Mesenchymal stem cell (in vitro differentiated cells and primary cell): ENCODE data around the gene CNP.
A peak's percentile ranks its signal among the peaks of the same experiment; 100 is the strongest.

Source experiments
- DNase-seq: peaks from one replicate; pipeline ENCODE4 v3.0.0-alpha.2; 2013
- H2AFZ ChIP-seq: one replicate; pipeline ENCODE4 v1.6.1; 2013; ENCODE audit warnings: low read depth, mild to moderate bottlenecking, control low read depth, inconsistent platforms, low read length, moderate library complexity
- H2AK5ac ChIP-seq: 2 replicates; pipeline ENCODE4 v1.6.1; 2013; ENCODE audit warnings: low read length, moderate library complexity, mild to moderate bottlenecking, inconsistent platforms; ENCODE audit not compliant: severe bottlenecking
- H2BK120ac ChIP-seq: one replicate; pipeline ENCODE4 v1.6.1; 2013; ENCODE audit warnings: low read depth, mild to moderate bottlenecking, inconsistent platforms, low read length, moderate library complexity
- H2BK12ac ChIP-seq, 2 experiments: one replicate each; pipeline ENCODE4 v1.6.1; 2013; ENCODE audit warnings: inconsistent platforms in 2 of 2, low read length in 2 of 2, mild to moderate bottlenecking in 2 of 2, moderate library complexity in 2 of 2, control low read depth in 1 of 2
- H2BK15ac ChIP-seq: one replicate; pipeline ENCODE4 v1.6.1; 2013; ENCODE audit warnings: mild to moderate bottlenecking, low read depth, inconsistent platforms; ENCODE audit not compliant: poor library complexity, severe bottlenecking
- H2BK5ac ChIP-seq: 2 replicates; pipeline ENCODE4 v1.6.1; 2013; ENCODE audit warnings: low read depth, mild to moderate bottlenecking, low read length, control low read depth, inconsistent platforms; ENCODE audit not compliant: poor library complexity, severe bottlenecking
- H3K14ac ChIP-seq, 2 experiments: one replicate each; pipeline ENCODE4 v1.6.1; 2013; ENCODE audit warnings: inconsistent platforms in 2 of 2, low read length in 2 of 2, control low read depth in 1 of 2, mild to moderate bottlenecking in 1 of 2, moderate library complexity in 1 of 2
- H3K18ac ChIP-seq, 2 experiments: one replicate each; pipeline ENCODE4 v1.6.1; 2013; ENCODE audit warnings: inconsistent platforms in 2 of 2, low read length in 2 of 2, control low read depth in 1 of 2, low read depth in 1 of 2, mild to moderate bottlenecking in 1 of 2
- H3K23ac ChIP-seq, 2 experiments: one replicate each; pipeline ENCODE4 v1.6.1; 2013; ENCODE audit warnings: inconsistent platforms in 2 of 2, low read length in 2 of 2, mild to moderate bottlenecking in 2 of 2, moderate library complexity in 2 of 2, control low read depth in 1 of 2
- H3K27ac ChIP-seq: 2 replicates; pipeline ENCODE4 v1.5.1; 2013; ENCODE audit warnings: mild to moderate bottlenecking, moderate library complexity, low read length, control low read depth, inconsistent platforms; ENCODE audit not compliant: poor library complexity, severe bottlenecking
- H3K27me3 ChIP-seq, 2 experiments: 2 replicates each; pipeline versions ENCODE4 v1.6.1 to v1.7.0; 2013; ENCODE audit warnings: low read length in 2 of 2, mild to moderate bottlenecking in 2 of 2, moderate library complexity in 2 of 2, control low read depth in 1 of 2, inconsistent platforms in 1 of 2; ENCODE audit not compliant: control insufficient read depth in 1 of 2, insufficient read depth in 1 of 2
- H3K36me3 ChIP-seq, 2 experiments: 2 replicates each; pipeline versions ENCODE4 v1.6.1 to v1.7.0; 2013; ENCODE audit warnings: low read length in 2 of 2, control low read depth in 1 of 2, inconsistent platforms in 1 of 2, low read depth in 1 of 2, mild to moderate bottlenecking in 1 of 2; ENCODE audit not compliant: insufficient read depth in 2 of 2, control insufficient read depth in 1 of 2
- H3K4ac ChIP-seq, 2 experiments: one replicate each; pipeline ENCODE4 v1.6.1; 2013; ENCODE audit warnings: inconsistent platforms in 2 of 2, low read length in 2 of 2, mild to moderate bottlenecking in 2 of 2, moderate library complexity in 2 of 2, control low read depth in 1 of 2, low read depth in 1 of 2
- H3K4me1 ChIP-seq: 2 replicates; pipeline ENCODE4 v1.6.1; 2013; ENCODE audit warnings: low read depth, low read length, control low read depth; ENCODE audit not compliant: control insufficient read depth, insufficient read depth
- H3K4me2 ChIP-seq: 2 replicates; pipeline ENCODE4 v1.6.1; 2013; ENCODE audit warnings: low read length, mild to moderate bottlenecking, inconsistent platforms; ENCODE audit not compliant: poor library complexity, severe bottlenecking
- H3K4me3 ChIP-seq, 2 experiments: 2 replicates each; pipeline versions ENCODE4 v1.5.1 to v1.7.0; 2013; ENCODE audit warnings: low read length in 2 of 2, mild to moderate bottlenecking in 2 of 2, control low read depth in 1 of 2, low read depth in 1 of 2; ENCODE audit not compliant: insufficient read depth in 1 of 2
- H3K79me1 ChIP-seq: replicated peaks from 2 replicates; pipeline ENCODE4 v1.6.1; 2013; ENCODE audit warnings: mild to moderate bottlenecking, control low read depth, low read length, inconsistent platforms; ENCODE audit not compliant: poor library complexity, severe bottlenecking
- H3K9ac ChIP-seq: 2 replicates; pipeline ENCODE4 v1.7.0; 2013; ENCODE audit warnings: mild to moderate bottlenecking, low read length, moderate library complexity
- H3K9me3 ChIP-seq: 2 replicates; pipeline ENCODE4 v1.7.0; 2013; ENCODE audit warnings: mild to moderate bottlenecking, low read length; ENCODE audit not compliant: control insufficient read depth
- H4K8ac ChIP-seq: one replicate; pipeline ENCODE4 v1.6.1; 2013; ENCODE audit warnings: inconsistent platforms, mild to moderate bottlenecking, low read length, moderate library complexity
- H4K91ac ChIP-seq: one replicate; pipeline ENCODE4 v1.6.1; 2013; ENCODE audit warnings: mild to moderate bottlenecking, low read length, inconsistent platforms
- WGBS: methylation state at CpG from one replicate; pipeline ENCODE4 v1.1.7; 2013; ENCODE audit warnings: mixed read lengths; 5-methylcytosine and 5-hydroxymethylcytosine counted together

The CNP gene

DNA sequence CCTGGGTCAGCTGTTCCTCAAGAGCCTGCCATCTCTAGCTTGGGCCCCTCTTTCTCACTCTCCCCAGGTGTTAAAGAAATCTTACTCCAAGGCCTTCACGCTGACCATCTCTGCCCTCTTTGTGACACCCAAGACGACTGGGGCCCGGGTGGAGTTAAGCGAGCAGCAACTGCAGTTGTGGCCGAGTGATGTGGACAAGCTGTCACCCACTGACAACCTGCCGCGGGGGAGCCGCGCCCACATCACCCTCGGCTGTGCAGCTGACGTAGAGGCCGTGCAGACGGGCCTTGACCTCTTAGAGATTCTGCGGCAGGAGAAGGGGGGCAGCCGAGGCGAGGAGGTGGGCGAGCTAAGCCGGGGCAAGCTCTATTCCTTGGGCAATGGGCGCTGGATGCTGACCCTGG, 6.8 kb downstream of the CNP start:
- Histone ChIP-seq H2AK5ac (no peak overlapping the region), H2BK120ac (no peak overlapping the region), H3K14ac (no peak overlapping the region), H3K79me1 (peaks cover 21% of the 10 kb centered on the region), H3K4me1 (peaks cover 13% of the 10 kb centered on the region), H3K9me3 (no peaks in the 10 kb centered on the region), H3K4ac (no peak overlapping the region), H2BK5ac (no peak overlapping the region), H4K91ac (no peak overlapping the region), H2AFZ (no peak overlapping the region), H3K9ac (peak overlapping the region; percentile 11), H3K27me3 (no peaks in the 10 kb centered on the region), H3K4me2 (no peak overlapping the region), H2BK12ac (no peak overlapping the region), H3K23ac (no peak overlapping the region), H4K8ac (no peak overlapping the region), H3K18ac (no peak overlapping the region), H3K36me3 (peaks cover 81 to 89% of the 10 kb centered on the region in 2 experiments), H2BK15ac (no peak overlapping the region), H3K27ac (no peak overlapping the region), H3K4me3 (no peak overlapping the region)
- WGBS, result 94% methylated on average over 19 of the region's 19 CpGs
- DNase-seq, result no peak

DNA sequence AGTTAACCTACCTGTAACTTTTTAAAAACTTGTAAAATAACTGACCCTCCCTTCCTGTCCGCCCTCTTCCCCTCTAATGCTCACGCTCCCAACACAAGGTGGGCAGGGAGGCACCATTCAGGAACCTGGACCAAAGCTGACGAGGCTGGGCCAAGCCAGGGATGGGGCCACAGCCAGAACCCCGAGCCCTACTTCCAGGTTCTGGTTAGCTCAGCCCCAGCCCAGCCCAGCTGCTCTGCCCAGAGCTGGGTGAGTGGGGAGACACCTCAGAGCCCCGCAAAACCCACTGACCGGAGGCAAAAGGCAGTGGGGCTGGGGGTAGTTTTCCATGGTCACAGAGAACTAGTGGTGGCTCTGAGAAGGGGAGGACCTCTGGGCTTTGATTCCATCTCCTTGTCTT, 7.4 kb downstream of the CNP start:
- Histone ChIP-seq H4K8ac (no peak overlapping the region), H3K4me1 (peaks cover 12% of the 10 kb centered on the region), H3K23ac (no peak overlapping the region), H3K4me2 (no peak overlapping the region), H3K9me3 (no peaks in the 10 kb centered on the region), H3K4ac (no peak overlapping the region), H3K27me3 (no peaks in the 10 kb centered on the region), H2AK5ac (no peak overlapping the region), H3K4me3 (no peak overlapping the region), H2BK5ac (no peak overlapping the region), H3K9ac (no peak overlapping the region), H2BK15ac (no peak overlapping the region), H2BK120ac (no peak overlapping the region), H3K18ac (no peak overlapping the region), H3K36me3 (peaks cover 79 to 88% of the 10 kb centered on the region in 2 experiments), H3K27ac (no peak overlapping the region), H3K79me1 (peaks cover 21% of the 10 kb centered on the region), H3K14ac (no peak overlapping the region), H2AFZ (no peak overlapping the region), H4K91ac (no peak overlapping the region), H2BK12ac (no peak overlapping the region)
- no peak for DNase-seq
- WGBS, result 95% methylated on average over 6 of the region's 6 CpGs

DNA sequence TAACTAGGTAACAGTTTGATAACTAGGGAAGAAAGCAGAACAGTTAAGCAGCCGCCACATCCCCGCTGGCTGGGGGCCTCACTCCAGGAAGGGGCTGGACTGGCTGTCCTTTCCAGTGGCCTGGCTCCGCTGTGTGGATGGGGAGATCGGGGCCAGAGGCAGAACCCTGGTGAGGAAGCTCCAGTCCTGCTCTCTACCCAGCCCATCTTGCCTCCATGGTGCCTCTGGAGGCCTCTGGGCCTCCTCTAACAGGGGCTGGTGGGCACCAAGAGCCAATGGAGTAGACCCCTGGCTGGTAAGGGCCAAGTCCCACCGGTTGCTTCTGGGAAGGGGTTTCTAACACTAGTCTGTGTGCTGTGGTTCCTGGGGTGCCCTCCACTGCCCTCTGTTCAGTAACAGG, 8.1 kb downstream of the CNP start:
- H2BK5ac ChIP-seq, result no peak overlapping the region

DNA sequence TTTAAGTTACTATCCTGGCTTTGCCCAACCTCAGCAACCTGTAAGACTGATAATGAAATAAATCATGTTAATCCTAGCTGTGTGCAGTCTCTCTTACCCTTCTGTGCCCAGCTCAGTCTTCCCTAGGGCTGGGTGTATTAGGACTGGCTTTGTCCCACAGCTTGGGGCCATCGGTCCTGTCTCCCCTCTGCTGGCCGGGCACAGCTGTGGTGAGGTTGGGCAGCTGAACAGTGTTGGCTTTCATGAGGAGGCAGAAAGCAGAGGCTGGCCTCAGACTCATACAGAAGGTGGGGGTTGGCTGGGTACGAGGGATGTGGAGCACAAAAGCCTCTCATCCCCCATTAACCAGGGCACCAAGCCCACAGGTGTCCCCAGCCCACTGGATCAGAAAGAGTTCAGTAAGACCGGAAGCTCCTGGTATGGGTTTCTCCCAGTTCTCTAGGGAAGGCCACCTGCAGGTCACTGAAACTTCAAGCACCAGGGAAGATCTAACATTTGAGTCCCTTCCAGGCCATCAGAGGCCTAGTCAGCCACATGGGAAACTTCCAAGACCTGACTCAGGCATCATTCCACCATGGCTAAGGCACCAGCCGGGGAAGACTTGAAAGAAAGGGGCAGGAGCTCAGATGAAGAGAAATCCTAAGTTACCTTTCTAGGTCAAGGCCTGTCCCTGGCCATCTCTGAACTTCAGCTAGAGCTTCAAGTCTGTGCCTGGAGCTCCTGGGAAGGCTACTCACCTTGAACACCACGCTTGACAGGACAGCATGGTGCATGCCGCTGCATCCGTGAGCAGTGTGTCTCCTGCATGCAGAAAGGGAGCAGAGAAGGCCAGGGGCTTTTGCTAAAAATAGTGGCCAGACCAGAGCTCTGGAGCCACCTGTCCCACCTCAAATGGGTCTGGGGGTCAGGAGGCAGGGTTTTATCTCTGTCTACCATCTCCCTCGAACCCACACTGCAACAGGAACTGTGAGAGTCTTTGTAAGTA, 8.8 kb downstream of the CNP start:
- Histone ChIP-seq H3K18ac (no peak overlapping the region), H3K14ac (no peak overlapping the region), H3K4me3 (peak overlapping the region in 1 of 2 experiments; percentile 56), H2BK15ac (peak overlapping the region; percentile 6), H3K9ac (peak overlapping the region; percentile 85), H2AK5ac (no peak overlapping the region), H2BK12ac (peak overlapping the region in 1 of 2 experiments; percentile 24), H2AFZ (no peak overlapping the region), H3K4ac (no peak overlapping the region), H2BK5ac (no peak overlapping the region), H3K27ac (no peak overlapping the region), H4K91ac (no peak overlapping the region), H3K27me3 (no peaks in the 10 kb centered on the region), H3K4me1 (peaks cover 12% of the 10 kb centered on the region), H2BK120ac (no peak overlapping the region), H3K4me2 (no peak overlapping the region), H3K36me3 (peaks cover 80 to 87% of the 10 kb centered on the region in 2 experiments), H4K8ac (no peak overlapping the region), H3K79me1 (peaks cover 21% of the 10 kb centered on the region), H3K23ac (no peak overlapping the region), H3K9me3 (no peaks in the 10 kb centered on the region)
- 99% methylated on average over 9 of the region's 9 CpGs for WGBS
- DNase-seq, result no peak

More for the DNA sequence above, 8.1 kb downstream of the CNP start:
- Histone ChIP-seq H3K9me3 (no peaks in the 10 kb centered on the region), H3K27ac (no peak overlapping the region), H3K18ac (no peak overlapping the region), H2BK120ac (no peak overlapping the region), H2BK15ac (no peak overlapping the region), H2AK5ac (no peak overlapping the region), H3K14ac (no peak overlapping the region), H3K27me3 (no peaks in the 10 kb centered on the region), H3K4me3 (no peak overlapping the region), H3K79me1 (peaks cover 21% of the 10 kb centered on the region), H3K23ac (no peak overlapping the region), H2AFZ (no peak overlapping the region), H4K91ac (no peak overlapping the region), H3K4me2 (no peak overlapping the region), H3K36me3 (peaks cover 77 to 87% of the 10 kb centered on the region in 2 experiments), H3K4ac (no peak overlapping the region), H3K4me1 (peaks cover 12% of the 10 kb centered on the region), H3K9ac (peak overlapping the region; percentile 1), H4K8ac (no peak overlapping the region), H2BK12ac (no peak overlapping the region)
- 99% methylated on average over 5 of the region's 5 CpGs for WGBS
- no peak for DNase-seq
